Activated T-cell treated with anti-CD3 and anti-CD28 coated beads for 24 hours (primary cell): ENCODE results near the gene CDHR2.
"Not testable (repeated sequence)": the region's sequence is repeated elsewhere in the genome, so short reads cannot be mapped to it uniquely, and the experiment has no call there.

Experiments used
- DNase-seq: peaks from one replicate; pipeline ENCODE4 v3.0.0-alpha.2; 2020; ENCODE audit warnings: low read depth

The CDHR2 gene

GRCh38 chr5:176573564-176574296, 24.6 kb downstream of the CDHR2 start:
- peak; percentile 68 for DNase-seq

- DNase-seq = no peak
Observed at GRCh38 chr5:176574297-176574591, 25.1 kb downstream of the CDHR2 start.

GRCh38 chr5:176575066-176575465, 25.9 kb downstream of the CDHR2 start:
- no peak for DNase-seq

GRCh38 chr5:176575488-176576422, 26.6 kb downstream of the CDHR2 start:
- DNase-seq = no peak

- DNase-seq = no peak
Observed at GRCh38 chr5:176577312-176578176, 28.4 kb downstream of the CDHR2 start.

GRCh38 chr5:176578391-176578808, 29.3 kb downstream of the CDHR2 start:
- peak; percentile 21 for DNase-seq

- DNase-seq = no peak
Observed at GRCh38 chr5:176579323-176579722, 30.2 kb downstream of the CDHR2 start.

- DNase-seq = no peak
Observed at GRCh38 chr5:176581361-176581760, 32.2 kb downstream of the CDHR2 start.

GRCh38 chr5:176583076-176583475, 33.9 kb downstream of the CDHR2 start:
- no peak for DNase-seq

- no peak for DNase-seq
Observed at GRCh38 chr5:176587398-176587797, 38.3 kb downstream of the CDHR2 start.

GRCh38 chr5:176588297-176588696, 39.2 kb downstream of the CDHR2 start:
- no peak for DNase-seq

- DNase-seq = no peak
Observed at GRCh38 chr5:176589039-176589769, 40.1 kb downstream of the CDHR2 start.

- DNase-seq = no peak
Observed at GRCh38 chr5:176590035-176590717, 41.0 kb downstream of the CDHR2 start.

GRCh38 chr5:176591667-176592066, 42.5 kb downstream of the CDHR2 start:
- not testable (repeated sequence) for DNase-seq

GRCh38 chr5:176592573-176592972, 43.4 kb downstream of the CDHR2 start:
- no peak for DNase-seq

- DNase-seq = no peak
Observed at GRCh38 chr5:176593273-176593869, 44.2 kb downstream of the CDHR2 start.

- DNase-seq = no peak
Observed at GRCh38 chr5:176594554-176594953, 45.4 kb downstream of the CDHR2 start.

GRCh38 chr5:176595386-176595943, 46.3 kb downstream of the CDHR2 start:
- DNase-seq = no peak

GRCh38 chr5:176596069-176596644, 47.0 kb downstream of the CDHR2 start:
- no peak for DNase-seq
